Stimulated activated CD4-positive, alpha-beta T cell treated with anti-CD3 and anti-CD28 coated beads, Interleukin-1b, Interleukin-23, amount 100 ng/mL, for 24 hours (primary cell): ENCODE measurements around the gene CSK.

Experiments used
- DNase-seq, 4 experiments: peaks; one replicate each; pipeline ENCODE4 v3.0.0-alpha.2; 2020; ENCODE audit warnings: low read depth in 4 of 4, low spot score in 1 of 4

Gene CSK

DNA sequence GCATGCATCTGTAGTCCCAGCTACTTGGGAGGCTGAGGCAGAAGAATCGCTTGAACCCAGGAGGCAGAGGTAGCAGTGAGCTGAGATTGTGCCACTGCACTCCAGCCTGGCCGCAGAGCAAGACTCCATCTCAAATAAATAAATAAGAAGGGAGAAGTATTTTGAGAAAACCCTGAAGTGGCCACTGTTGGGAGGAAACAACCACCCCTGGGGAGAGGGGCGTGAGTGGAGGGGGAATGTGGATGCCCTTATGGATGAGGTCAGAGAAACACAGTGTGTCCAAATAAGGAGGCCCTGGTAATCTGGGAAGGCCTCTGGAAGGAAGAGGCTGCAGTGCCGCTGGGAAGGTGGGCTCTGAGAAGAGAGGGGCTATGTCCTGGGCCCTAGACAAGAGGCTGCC lies 40.4 kb downstream of the CSK start:
- no peak for DNase-seq

GRCh38 chr15:74823324-74823723 lies 41.4 kb downstream of the CSK start:
- DNase-seq, result no peak

- DNase-seq, result no peak
Observed at GRCh38 chr15:74824976-74825375, 43.1 kb downstream of the CSK start.

- no peak for DNase-seq
Observed at GRCh38 chr15:74825866-74826265, 44.0 kb downstream of the CSK start.

DNA sequence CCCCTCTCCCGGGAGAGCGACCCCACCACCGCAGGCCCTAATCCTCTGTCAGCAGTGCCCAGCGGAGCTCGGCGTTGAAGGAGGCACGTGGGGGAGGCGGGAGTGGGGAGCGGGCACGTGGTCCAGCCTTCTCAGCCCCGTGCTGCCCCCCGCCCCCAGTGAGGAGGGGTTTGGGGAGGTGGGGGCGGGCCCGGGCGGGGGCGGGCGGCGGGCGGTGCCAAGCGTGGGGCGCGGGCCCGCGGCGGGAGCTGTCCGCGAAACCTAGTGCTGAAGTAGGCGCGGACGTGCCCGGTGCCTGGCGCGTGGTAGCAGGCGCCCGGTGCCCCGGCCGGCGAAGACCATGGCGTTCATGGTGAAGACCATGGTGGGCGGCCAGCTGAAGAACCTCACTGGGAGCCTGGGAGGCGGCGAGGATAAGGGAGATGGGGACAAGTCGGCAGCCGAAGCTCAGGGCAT lies 44.5 kb downstream of the CSK start, which contains the start of gene CPLX3:
Gene CPLX3 (plus strand): TSS at position 264 of the 456 bp plus-strand sequence. CDS start 77 bp downstream, at position 341.
- DNase-seq, result no peak

- DNase-seq, result no peak
Observed at GRCh38 chr15:74826921-74827320, 45.0 kb downstream of the CSK start.

DNA sequence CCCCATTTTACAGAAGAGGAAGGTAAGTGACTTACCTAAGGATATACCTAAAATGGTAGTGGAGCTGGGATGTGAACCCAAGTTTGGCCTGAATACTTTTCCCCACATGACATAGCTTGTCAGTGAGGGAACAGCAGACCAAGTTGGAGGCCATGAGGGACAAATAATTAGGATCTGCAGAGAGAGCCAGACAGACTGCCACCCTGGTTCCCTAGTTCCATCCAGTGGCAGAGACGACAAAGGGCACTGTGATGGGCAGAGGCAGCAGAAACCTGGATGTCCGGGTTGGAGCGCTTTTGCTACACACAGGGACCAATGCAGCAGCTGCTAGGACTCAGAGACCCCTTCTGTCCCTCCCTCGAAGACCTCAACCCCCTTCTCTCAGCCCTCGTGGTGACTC lies 45.7 kb downstream of the CSK start:
- no peak for DNase-seq

DNA sequence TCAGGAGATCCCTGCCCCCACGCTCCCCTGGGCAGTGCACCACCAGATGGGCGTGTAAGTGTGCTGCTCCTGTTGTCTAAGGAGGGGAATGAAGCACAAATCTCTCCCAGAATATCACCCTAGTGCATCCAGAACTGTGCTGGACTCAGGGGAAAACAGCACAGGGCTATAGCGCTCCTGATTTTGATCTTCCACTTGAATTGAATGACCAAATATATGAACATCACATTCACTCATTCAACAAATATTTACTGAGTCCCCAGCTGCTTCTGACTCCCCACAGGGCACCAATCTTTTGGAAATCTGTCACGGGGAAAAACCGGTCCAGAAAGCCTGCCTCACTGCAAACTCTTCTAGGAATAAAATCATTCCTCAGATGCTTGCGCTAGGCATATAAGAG lies 47.0 kb downstream of the CSK start:
- DNase-seq, result no peak

DNA sequence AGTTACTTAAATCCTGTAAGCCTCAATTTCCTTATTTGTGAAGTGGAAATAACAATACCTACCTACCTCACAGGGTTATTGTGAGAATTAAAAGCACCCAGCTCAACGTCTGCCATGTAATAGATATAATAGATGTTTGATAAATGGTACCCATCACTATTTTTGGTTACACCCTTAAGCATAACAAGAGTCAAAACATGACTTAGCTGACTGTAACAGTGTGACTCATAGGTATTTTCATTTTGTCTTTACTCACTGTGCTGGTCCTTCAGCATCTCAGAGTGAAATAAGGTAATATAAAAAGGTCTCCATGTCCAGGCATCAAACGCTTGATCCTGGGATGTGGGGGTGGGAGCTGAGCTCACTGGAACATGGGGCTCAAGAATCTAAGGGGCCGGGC lies 47.6 kb downstream of the CSK start:
- no peak for DNase-seq

- no peak for DNase-seq
Observed at GRCh38 chr15:74829991-74830390, 48.1 kb downstream of the CSK start.

DNA sequence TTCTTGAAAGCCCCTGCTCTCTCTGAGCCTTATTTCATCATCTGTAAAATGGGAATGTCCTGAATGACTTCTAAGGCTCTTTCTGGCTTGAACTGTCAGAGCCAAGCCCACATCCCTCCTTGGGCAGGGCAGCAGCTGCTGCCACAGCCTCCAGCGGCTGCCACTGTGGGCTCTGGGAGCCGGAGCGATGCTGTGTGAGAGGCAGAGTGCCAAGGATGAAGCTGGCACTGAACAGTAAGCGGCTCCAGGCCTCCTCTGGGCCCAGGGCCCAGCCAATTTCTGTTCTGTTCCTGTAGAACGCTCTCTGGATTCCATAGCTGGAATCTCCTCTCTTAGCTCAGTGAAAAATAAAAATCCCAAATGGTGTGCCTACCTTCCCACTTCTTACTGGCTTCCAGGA lies 49.0 kb downstream of the CSK start:
- DNase-seq, result no peak

DNA sequence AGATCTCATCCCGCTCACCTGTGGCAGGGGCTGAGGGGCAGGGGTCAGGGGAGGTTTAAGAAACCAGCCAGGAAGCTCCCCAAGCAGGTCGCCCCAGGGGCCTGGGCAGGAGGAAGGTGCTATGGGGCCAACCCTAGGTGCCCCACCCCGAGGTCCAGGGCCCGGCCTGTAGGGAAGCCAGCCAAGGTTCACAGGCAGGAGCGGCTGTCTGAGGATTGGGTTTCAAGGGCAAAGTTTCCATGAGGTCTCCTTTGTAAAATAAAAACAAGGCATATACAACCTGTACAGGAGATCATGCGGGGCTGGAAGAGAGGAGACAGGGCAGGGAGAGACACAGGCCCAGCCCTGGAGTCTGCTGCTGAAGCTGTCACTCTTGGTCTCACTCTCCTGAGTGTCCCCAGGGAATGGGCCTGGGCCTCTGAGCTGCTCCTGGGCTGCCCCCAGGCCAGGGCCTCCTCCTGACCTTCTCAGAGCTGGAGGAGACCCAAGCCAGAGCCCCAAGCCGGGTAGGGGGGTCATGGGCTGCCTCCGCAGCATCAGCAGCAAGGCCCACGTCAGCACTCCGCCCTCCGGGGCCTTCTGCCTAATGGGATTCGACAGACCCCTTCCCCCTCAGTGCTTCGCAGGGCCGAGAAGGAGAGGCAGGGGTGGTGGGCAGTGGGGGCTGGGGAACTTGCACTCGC lies 50.1 kb downstream of the CSK start:
- DNase-seq, result no peak

DNA sequence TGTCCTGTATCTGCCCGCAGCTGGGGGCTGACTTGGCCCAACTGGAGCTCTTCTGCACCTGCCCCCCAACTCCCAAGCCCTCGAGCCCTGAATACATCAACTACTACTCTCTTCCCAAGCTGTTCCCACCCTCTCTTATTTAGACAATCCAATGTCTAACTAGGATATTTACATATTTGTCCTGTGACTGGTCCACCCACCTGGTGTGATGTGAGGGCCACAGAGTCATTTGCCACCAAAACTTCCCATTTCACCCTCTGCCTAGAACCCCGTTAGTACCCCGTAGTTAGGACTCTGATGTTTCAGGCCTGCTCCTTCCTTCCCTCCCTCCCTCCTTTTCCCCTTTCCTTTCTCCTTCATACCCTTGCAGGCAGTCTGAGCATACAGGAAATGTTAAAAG lies 50.9 kb downstream of the CSK start:
- DNase-seq, result no peak

- DNase-seq, result no peak
Observed at GRCh38 chr15:74833376-74834107, 51.7 kb downstream of the CSK start.

DNA sequence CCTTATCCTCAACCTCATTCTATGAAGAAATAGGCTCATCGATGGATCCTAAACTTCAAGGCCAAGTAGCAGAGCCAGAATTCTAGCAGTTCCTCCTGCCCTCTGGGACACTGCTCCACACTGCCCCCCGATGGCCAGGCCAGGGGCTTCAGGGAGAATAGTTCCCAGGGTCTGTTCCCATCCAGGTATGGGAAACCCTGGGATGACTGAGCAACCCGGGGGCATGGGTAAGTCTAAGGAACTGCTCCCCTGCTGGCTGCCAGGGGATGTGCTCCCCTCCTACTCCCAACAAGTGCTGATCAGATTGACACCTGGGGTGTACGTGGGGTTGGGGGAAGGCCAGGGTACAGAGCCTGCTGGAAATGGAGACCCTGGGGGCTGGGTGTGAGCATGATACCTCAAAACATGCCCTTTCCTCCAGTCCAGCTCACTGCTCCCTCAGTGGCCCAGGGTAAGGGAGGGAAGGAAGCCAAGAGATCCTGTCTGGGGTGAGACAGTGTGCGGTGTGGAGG lies 53.5 kb downstream of the CSK start:
- peak in 1 of 4 experiments; percentile 32 for DNase-seq

DNA sequence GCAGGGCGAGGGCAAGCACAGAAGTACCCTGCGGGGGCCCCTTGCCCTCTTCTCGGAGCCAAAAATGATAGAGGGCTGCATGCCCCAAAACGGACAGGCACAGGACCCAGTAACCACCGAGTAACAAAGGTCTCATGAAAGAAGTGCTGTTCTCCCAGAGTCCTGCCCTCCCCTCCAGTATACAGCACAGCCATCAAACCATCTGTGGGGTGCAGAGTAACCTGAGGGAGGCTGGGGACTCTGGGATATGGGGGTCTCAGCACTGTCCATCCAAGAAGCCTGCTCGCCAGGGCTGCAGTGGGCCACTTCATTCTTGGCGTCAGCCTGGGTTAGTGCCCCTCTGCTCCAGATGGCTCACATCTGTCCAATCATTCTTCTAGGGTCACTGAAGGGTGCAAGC lies 55.0 kb downstream of the CSK start:
- no peak for DNase-seq

DNA sequence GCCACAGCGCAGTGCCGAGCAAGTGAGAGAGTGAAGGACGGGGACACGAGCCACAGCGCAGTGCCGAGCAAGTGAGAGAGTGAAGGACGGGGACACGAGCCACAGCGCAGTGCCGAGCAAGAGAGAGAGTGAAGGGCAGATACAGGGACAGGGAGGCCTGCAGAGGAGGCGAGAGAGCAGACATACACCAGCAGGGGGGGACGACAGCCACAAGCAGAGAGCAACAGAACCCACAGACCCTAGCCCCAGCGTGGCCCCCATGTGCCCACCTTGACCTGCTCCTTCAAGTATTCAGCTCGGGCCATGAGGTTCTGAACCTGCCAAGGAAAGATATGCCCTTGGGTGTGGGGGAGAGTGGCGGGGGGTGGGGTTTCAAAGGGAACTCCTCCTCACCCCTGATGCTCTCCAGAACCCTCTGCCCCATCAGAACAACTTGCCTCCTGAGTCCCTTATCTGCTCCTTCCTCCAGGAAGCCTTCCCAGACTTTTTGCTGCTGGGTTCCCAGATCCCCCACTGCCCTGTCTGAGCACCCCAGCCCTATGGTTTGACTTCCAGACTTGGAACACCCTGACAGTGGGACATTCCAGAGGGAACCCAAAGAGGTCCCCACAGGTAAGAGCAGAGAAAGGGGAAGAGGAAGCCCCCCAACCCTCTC lies 55.7 kb downstream of the CSK start:
- DNase-seq, result no peak

DNA sequence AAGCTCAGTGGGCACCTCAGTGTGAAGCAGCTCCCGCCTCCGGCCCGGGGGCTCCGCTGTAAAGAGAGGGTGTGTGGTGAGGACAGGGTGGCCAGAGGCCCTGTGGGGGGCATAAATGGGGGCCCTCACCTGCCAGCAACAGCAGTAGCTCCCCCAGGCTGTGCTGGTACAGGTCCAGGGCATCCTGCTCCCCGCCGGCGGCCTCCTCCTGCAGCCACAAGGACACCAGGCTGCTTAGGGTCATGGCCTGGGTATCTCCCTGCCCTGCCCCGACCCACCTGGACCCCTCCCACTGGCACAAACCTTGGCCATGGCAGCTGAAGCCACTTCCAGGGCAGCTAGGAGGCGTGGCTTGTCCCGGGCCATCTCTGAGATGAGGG lies 56.2 kb downstream of the CSK start:
- no peak for DNase-seq

- no peak for DNase-seq
Observed at GRCh38 chr15:74838746-74839525, 57.1 kb downstream of the CSK start.

DNA sequence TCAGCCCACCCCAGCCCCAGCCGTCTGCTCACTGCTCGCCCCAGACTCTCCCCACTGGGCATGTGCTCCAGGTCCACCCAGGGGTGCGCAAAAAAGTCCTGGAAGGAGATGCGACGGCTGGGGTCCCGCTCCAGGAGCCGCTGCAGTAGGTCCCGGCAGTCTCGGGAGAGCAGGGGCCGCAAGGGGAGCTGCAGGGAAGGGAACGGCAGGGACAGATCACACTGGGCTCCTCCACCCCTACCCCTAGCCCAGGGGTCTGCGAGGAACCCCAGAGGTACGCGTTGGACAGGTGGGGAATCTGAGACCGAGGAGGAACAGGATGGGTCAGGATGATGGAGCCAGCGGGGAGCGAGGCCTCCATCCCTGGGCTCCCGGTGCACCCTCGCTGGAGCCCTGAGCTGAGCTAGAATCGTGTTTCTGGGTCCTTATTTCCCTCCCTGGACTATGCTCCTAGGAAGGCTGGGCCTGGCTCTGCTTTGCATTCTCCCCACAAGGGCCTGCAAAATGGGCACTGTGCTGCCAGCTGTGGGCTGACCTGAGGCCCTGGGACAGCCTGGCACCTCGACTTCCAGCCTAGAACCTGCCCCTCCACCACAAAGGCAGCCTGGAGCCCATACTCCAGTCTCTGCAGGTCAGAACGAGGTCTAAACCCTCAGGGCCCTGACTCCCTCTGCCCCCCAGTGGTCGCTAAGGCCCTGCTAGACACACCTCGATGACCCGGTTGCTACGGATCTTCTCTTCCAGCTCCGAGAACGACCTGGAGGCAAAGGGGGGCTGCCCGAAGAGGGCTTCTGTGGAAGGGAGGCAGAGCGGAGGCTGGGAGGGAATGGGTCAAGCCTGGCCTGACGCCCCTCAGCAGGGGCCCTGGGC lies 57.9 kb downstream of the CSK start:
- no peak for DNase-seq
